Medulla oblongata (tissue), 1 donor: Measurements from ENCODE around the gene OR6B1.

Experiments
- DNase-seq: peaks from one replicate; pipeline ENCODE4 v3.0.0-alpha.2; 2015; ENCODE audit errors: extremely low spot score

The OR6B1 gene

DNA sequence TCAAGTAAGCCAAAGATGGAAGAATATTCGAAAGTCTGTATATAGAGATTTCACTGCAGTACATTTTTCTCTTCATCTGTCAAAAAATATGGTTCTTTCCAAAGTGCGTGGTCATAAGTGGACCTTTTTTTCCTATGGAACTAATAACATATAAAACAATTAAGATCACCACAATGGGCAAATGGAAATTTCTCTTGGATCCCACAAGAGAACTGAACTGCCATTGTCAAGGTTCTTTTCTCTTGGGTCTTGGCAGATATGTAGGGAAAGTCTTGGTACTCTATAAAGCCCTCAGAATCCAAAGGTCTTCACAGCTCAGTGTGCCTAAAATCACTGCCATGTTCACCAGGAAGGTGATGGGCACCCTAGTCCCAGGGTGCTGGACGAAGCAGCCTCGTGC is at the start of gene OR6B1:
Gene OR6B1 (plus strand): TSS at position 301 of the 400 bp plus-strand sequence. CDS start 3,677 bp downstream, outside the sequence.
- DNase-seq, result no peak

DNA sequence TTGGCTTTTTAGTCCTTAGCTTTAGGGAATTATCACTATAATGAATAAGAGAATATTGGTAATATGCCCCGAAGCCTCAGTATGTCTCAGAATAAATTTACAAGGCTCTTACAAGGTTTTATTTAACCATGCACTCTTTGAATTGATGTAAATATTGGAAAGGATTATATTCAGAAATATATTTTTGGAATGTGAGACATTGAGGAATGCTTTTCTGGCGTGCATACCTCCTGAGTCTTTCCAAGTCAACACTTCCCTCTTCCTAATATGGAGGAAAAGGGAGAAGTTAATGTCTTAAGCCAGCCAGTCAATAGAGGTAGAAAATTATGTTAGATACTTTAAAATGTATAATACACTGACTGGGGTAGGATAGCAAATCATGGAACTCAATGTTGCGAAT is 46.7 kb upstream of the OR6B1 start:
- no peak for DNase-seq

DNA sequence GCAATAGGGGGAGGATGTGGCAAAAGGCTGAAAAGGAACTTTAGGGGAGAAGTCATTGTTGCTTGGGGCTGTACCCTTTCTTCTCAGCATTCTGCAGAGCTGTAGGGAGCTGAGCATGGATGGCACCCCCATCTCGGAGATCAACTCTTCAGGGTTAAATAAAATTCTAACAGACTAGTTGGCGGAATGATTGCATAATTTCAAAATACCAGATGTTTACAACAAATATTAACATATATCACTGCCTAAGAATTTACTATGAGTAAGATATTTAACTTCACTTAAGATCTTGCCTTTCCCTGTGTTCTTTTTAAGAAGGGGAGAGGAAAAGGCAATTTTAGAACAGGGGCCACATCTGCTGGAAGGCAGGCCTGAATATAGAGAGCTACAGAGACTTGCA is 46.0 kb upstream of the OR6B1 start:
- DNase-seq, result no peak

DNA sequence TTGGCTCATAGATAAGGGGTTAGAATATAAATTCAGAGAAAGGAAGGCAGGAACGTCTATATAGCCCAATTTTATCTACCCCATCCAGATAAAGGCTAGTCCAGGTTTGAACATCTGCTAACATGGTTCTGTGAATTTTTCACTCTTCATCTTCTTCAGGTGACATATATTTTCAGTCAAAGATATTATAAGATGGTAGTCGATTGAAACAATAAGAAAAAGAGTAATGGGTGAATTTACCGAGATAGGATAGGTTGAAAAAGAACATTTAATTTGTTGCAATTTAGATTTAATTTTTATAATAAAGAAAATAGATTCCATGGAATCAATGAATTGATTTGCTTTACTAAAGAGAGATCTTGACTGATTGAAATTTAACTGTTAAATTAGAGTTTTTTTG is 45.6 kb upstream of the OR6B1 start, which contains the start of gene OR2F1:
Gene OR2F1 (plus strand): TSS at position 301 of the 400 bp plus-strand sequence. CDS start 5,127 bp downstream, outside the sequence.
- DNase-seq, result no peak

DNA sequence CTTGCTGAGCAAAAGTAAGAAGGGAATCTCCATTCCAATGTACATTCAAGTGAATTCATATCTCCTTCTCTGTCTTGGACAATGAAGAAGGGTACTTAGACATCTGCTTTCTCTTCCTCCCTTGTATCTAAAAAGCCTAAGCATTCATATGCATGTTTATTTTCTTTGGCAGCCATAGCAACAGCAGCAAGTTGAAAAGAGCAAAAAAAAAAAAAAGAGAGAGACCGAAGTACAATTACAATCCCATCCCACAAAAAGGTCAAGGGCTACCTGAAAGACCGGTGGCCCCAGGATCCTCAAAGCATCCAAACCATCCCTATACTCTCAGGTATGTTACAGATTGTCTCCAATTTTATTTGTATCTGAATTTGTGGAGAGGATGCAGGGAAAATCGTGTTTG is 41.3 kb upstream of the OR6B1 start:
- no peak for DNase-seq

DNA sequence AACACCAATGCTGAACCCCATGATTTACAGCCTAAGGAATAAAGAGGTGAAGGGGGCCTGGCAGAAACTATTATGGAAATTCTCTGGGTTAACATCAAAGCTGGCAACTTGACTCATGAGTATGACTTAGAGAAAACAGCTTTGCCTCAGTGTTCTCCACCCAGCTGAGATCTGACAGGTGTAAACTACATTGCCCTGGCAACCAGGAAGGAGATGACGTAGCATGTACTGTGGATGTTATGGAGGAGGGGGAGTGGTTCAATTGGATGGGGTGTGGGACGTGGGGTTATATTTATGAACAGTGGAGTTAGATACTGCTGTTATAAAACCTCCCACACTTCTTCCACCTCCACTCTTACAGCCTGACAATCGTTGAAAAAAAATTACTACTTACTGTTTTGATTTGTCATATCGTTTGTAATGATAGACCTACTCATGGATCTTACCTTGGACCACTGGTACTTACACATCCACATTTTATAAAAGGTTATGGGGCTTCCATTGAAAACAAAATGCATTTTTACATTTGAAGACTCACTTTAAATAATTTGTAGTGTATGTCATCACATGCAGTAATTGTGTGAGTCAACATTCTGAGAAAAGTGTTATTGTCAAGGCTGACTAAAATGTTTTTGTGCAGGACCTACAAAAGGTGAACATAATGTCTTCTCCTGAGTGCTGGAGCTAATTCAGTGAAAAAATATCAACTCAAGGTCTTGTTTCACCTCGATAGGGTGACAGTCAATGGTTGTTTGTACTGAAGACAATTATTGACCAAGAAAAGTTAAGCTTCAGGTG is 39.1 kb upstream of the OR6B1 start:
- no peak for DNase-seq

DNA sequence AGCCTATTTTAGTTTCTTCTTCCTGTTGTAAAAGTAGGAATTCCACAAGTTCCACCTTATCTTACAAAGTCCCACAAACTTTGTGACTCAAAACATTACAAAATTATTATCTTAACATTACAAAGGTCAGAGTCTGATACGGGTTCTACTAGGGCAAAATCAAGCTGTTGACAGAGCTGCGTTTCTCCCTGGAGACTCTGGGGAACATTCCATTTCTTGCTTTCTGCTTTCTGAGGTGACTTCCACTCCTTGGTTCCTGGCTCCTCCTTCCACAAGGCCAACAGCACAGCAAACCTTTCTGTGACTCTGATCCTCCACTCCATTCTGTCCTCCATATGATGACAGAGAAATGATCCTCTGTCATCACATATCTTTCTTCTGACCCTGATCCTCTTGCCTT is 34.8 kb upstream of the OR6B1 start:
- DNase-seq, result no peak

DNA sequence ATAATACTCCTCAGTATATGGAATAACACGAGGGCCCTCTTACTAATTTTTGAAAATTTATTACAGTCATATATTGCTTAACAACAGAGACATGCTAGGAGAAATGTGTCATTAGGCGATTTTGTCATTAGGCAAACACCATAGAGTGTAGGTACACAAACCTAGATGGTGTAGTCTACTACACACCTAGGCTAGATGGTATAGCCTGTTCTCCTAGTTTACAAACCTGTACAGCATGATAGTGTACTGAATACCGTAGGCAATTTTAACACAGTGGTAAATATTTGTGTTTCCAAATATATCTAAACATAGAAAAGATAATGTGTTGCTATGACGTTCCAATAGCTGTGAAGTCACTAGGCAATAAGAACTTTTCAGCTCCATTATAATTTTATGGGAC is 32.7 kb upstream of the OR6B1 start:
- DNase-seq, result no peak

DNA sequence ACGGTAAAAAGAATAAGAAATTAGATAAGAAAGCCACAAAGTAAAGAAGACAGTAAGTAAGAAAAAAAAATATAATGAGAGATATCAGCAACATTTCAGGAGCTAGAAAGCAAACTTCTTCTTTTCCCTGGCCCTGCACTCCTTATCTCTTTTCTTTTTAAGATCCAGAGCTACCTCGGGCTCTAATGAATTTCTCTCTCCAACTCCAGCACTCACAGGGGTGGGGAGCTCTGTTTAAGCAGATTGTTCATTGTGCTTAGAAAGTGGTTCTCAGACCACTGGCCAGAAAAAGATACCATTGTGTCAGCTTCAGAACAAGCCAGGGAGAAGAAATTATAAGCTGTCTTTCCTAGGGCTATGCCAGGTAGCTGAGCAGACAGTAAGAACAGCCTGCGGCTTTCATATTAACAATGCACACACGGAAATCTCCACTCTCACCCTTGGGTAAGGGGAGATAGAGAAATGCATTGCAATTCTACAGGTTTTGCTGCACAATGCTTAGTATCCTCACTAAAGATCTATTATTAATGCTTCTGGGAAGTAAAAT is 26.2 kb upstream of the OR6B1 start:
- no peak for DNase-seq

DNA sequence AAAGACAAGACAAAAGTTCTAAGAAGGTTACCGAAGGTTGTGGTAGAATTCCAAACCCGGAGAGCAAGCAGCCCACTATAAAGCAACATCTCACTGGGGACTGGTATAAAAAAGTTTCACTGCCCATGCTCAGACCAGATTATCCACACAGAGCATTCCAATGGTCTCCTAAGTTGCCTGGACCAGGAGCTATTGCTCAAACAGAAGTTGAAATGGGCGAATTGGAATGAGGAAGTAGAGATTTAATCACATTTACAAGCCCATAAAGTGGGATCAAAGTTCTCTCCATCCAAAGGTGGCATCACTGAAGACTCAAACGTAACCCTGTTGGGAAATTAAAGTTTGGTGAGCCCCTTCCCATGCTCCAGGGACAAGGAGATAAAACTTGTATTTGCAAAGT is 25.7 kb upstream of the OR6B1 start:
- no peak for DNase-seq

DNA sequence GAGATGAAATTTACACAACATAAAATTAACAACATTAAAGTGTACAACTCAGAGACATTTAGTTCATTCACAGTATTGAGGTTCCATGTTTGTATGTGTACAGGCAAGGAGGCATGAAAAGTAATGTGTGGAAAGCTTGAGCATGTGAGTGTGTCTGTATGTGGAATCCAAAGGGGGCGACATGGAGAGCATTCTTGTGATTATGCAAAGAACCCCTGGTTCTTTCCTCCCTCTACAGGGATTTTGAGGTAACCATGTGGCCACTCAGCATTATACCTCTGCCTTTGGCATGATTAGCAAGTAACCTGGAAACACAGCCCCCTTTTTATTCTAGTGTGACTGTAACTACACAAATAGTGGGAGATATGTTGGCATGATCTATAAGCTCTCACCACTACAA is 24.5 kb upstream of the OR6B1 start:
- no peak for DNase-seq

DNA sequence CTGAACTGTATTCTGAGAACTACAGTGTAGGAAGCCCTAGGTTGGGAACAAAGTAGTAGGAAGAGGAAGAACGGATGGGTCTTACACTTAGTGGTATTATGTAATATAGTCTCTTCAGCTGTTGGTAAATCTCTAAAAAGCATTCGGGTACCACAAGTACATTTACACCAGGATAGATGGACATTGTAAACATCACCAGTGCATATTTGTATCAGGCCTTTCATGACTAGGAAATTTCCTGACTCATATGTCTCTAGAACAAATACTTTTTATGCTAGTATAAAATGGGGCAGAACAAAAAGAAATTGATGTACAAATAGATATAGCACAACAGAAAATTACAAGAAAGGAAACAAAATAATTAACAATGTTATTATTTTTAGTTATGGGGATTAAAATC is 21.5 kb upstream of the OR6B1 start:
- DNase-seq, result no peak

DNA sequence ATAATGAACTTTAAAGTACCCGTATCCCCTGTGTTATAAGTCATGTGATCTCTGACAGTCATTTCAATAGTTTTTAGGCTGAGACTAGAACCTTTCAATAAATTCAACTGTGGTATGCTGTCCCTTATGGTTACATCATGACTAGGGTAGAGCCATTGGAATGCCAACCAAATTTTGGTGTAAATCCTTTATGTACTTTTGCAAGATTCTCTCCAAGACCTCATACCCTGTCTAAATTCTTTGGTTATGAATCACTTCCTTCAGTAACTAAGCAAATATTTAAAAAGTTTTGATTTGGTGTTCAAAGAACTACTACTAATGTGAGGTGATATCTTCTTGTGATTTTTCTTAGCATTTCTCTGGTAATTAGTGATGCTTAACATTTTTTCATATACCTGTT is 20.8 kb upstream of the OR6B1 start:
- DNase-seq, result no peak

DNA sequence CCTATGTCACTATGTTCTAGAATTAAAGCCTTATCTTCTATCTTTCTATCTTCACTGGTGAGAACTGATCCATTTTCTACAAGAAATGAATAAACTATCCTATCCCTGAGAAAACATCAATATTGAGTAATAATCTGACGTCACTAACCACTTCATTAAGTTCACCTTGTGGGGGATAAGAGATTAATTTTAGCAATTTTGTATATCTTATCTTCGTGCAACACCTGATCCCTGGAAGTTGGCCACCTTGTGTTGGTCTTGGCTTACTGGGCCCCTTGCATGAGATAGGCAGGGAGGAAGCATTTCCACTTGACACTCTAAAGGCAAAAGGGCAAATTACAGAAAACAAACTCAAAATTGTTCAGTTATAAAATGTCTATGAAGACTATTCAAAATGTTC is 20.1 kb upstream of the OR6B1 start:
- no peak for DNase-seq

DNA sequence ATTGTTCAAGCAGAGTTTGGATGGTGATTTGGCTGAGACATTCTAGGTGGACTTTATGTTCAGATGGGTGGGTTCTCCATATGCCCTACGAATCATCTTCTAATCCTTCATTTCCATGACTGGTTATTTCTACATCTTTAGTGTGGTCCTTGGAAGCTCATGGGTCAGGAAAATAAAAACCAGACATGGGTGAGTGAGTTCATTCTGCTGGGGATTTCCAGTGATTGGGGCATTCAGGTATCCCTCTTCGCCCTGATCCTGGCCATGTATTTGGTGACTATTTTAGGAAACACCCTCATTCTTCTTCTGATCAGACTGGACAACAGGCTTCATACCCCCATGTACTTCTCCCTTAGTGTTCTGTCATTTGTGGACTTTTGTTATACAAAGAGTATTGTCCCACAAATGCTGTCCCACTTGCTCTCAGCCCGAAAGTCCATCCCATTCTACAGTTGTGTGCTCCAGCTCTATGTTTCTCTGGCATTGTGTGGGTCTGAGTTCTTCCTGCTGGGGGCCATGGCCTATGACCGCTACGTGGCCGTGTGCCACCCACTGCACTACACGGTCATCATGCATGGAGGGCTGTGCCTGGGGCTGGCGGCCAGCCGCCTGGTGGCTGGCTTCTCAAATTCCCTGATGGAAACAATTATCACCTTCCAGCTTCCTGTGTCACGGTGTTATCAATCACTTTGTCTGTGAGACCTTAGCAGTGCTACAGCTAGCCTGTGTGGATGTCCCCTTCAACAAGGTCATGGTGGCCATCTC is 19.2 kb upstream of the OR6B1 start:
- no peak for DNase-seq

DNA sequence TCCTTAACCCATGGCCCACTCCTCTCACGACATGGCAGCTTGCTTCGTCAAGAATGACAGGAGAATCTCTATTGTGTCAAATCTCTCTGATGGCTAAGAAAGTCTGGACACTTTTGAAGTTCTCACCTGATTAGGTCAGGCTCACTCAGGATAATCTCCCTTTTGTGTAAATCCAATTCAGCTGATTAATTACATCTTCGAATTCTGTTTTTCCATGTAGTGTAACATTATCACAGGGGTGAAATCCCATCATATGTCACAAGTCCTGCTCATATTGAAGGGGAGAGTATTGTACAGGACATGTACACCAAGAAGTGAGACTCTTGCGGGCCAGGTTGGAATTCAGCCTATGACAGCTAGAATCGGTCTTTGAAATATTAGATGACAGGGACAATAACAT is 16.2 kb upstream of the OR6B1 start:
- no peak for DNase-seq

DNA sequence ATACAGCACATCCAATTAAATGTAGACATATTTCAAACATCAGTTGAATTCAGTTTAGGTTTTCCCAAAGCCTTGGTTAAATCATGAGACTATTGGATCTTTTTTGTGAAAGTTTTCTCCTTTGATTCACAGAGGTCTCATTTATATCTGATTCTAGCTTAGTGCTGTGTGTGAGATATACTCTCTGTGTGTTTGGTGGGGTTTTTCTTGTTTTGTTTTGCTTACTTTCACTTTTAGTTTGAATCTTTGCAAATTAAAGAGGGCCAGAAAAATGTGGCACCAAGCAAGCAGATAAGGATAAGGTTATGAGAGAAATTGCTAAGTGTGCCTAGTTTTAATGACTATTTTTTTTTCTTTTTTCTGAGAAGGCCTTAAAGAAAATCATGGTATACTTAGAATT is 12.6 kb upstream of the OR6B1 start:
- no peak for DNase-seq

DNA sequence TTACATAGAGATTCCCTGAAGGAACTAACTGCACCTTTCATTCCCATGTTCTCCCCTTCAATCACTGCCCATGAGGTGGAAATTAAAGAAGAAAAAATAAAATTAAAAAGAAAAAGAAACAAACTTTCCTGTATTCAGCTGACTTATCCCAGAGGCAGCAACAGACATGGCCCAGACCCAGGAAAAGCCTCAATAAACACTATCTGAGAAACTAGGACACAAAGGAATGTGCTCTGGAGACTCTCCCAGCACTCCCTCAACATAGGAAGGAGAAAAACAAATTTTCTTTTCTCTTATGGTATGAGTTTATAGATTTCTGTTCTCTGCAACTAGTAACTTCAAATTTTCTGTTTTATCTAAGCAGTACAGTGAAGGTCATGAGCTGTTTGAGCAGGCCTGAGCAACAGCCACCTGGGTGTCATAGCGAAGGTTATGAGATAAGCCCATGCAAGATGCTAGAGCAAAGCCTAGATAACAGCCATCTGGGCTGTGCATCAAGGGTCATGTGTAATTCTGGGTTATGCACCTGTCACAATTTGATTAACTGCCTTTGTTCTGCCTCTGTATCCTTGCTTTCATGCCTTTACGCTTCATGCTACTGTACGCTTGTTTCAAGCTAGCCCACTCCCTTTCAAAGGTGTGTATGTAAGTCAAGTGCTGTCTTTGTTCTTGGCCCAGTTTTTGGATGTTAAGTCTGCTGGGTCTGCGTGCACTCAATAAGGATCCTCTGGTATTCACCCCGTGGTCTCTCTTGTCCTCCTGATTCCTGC is 11.0 kb upstream of the OR6B1 start:
- DNase-seq, result no peak

DNA sequence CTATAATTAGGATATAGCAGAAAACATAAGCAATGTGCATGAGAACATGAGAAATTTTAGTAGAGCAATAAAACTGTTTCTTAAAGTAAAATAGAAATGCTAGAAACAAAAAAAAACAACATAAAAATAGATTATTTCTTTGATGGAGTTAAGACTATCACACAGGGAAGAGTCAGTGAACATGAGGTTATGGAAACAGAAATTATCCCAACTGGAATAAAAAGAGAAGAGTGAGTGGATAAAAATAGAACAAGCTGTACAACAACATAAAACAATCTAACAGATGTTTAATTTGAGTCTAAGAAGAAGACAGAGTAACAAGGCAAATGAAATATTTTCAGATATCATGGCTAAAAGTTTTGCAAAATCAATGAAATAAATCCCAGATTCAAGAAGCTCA is 7.5 kb upstream of the OR6B1 start:
- no peak for DNase-seq

DNA sequence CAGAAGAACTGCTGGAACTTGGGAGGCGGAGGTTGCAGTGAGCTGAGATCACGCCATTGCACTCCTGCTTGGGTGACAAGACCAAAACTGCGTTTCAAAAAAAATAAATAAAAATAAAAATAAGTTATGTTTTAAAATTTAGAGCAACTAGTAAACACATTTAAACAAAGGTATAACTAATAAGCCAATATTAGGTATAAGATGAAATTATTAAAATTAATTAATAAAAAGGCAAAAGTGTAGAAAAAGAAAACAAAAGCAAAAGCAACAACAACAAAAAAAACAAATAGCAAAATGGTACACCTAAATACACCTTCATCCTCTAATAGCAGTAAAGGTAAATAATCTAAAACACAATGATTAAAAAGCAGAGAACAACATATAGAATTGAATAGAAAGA is 6.2 kb upstream of the OR6B1 start:
- DNase-seq, result no peak

DNA sequence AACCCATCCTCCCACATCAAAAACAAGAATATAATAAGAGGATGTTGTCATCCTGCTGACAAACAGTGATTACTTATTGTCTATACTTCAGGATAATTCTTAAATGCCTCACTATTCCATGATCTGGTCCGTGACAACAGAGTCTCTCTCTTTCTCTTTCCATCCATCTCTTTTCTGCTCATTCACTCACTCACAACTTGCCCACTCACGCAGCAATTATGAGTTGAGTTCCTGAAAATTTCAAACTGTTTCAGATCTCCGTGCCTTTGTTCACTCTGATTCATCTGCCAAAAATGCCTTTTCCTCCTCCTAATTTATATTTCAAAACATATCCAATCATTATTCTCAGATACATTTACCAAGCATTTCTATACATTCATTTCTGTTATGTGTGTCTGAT is 1.4 kb downstream of the OR6B1 start:
- no peak for DNase-seq

DNA sequence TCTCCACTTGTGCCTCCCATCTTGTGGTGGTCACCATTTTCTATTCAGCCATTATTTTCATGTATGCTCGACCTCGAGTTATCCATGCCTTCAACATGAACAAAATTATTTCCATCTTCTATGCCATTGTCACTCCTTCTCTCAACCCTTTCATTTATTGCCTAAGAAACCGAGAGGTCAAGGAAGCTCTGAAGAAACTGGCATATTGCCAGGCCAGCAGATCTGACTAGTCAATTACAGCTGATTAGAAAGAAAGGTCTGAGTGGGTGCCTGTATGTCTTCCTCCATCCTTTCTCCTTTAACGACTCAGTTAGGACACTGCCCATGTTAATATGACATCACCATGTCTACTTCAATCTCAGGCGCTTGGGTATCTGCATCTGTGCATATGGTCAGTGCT is 4.6 kb downstream of the OR6B1 start:
- no peak for DNase-seq
